DMS 273 treated with DMSO at 0.1 percent for 48 hours (cell line): ENCODE results near the gene F2.

Experiments used
- DNase-seq: peaks from one replicate; lab custom pipeline; 2025; lab: John Stamatoyannopoulos, UW

Gene F2

DNA sequence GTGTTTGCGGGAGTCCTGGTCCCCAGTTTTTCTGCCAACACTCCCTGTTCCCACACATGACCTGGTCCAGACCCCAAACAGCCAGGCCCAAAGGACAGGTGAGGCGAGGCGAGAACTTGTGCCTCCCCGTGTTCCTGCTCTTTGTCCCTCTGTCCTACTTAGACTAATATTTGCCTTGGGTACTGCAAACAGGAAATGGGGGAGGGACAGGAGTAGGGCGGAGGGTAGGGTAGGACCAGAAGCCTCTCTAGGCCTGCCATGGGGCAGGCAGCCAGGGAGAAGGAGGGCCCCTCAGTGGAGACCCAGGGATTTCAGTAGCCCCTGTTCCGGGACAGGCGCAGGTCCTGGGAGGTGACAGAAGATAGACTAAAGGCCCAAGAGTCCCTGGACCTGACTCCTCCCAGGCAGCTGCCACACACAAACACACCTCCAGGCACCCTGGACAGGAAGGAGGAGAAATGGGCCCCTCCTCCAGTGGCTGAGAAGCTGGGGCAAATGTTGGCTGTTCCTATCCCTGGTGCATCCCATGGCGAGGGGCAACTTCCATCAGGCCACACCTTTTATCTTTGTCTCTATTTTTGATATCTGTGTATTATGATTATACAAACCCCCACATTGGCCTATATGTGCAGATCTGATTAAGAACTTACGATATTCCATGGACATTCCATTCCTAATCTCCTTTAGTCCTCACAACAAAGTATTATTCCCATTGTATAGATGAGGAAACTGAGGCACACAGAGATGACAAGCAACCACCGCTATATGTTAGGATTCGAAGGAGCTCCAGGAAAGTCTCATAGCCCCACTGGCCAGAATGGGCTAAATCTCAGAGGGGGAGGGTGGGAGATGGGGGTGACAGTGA, 626 bp upstream of the F2 start:
- DNase-seq: no peak

DNA sequence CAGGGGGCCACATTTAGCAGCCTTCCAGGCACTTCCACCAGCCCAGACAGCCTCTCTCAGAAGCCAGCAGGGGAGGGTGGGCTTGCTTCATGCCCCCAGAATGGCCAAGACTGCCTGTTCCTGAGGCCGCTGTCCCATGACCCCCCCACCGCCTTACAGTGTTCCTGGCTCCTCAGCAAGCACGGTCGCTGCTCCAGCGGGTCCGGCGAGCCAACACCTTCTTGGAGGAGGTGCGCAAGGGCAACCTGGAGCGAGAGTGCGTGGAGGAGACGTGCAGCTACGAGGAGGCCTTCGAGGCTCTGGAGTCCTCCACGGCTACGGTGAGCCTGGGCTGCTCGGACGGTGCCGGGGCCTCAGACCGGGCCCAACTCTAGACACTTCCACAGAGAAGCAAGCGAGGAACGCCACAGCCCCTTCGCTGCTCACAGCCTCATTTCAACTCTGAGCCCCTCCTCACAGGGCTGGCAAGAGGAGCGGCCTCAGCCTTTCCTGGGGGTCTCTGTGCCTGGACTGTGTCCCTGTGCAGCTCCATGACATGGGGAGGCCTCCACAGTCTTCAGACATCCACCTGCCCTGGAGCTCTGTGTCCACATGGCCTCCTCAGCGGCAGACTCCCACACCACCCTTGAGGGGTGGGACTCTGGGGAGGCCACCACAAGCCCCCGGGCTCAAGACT, 668 bp downstream of the F2 start:
- DNase-seq: no peak

DNA sequence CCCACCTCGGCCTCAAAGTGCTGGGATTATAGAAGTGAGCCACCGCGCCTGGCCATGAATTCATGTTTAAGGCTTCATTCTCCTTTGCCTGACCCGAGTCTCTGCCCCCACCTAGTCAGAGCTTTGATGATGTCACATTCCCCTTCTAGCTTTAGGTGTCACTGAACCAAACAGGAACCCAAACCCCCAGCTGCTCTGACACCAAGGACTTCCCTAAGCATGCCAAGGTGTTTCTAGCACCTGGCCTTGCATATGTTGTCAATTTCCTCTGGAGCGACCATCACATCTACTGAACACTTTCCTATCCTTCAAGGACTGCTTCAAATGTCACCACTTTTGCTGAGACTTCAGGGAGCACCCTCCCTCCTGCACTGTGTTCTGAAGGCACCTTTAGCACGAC, 2.3 kb downstream of the F2 start:
- DNase-seq: no peak

DNA sequence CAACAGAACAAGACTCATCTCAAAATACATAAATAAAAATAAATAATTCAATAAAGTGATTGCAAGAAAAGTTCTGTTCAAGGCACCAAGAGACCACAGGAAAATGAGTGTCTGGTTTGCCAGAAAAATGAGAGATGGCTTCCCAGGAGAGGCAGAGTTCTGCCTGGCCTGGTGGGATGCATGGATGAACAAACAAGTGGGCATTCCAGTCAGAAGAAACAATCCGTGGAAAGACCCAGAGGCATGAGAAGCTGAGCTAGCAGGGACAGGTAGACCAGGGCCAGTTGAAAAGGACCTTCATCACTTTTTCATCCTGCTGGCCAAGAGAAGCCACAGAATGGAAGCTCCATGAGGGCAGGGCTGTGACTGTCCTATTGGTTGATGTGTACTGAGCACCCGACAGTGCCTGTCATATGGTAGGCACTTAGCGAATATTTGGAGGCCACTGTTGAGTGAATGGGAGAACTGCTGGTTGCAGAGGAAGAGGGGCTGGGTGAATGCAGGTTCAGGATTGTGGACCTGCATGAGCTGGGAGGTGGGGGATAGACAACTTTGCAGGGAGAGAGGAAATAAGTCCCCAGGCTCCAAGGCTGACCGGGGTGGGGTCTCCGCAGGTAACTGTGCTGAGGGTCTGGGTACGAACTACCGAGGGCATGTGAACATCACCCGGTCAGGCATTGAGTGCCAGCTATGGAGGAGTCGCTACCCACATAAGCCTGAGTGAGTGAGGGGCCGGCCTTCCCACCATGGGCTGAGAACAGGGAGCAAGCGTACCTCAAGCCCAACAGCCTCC, 3.7 kb downstream of the F2 start:
- no peak for DNase-seq

DNA sequence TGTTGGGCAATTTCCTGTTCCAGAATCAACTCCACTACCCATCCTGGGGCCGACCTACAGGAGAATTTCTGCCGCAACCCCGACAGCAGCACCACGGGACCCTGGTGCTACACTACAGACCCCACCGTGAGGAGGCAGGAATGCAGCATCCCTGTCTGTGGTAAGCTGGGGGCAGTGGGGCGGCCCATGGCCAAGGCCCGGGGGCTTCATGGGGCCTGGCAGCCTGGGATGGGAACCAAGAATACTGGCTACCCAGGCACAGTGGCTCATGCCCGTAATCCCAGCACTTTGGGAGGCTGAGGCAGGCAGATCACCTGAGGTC, 4.3 kb downstream of the F2 start:
- no peak for DNase-seq

DNA sequence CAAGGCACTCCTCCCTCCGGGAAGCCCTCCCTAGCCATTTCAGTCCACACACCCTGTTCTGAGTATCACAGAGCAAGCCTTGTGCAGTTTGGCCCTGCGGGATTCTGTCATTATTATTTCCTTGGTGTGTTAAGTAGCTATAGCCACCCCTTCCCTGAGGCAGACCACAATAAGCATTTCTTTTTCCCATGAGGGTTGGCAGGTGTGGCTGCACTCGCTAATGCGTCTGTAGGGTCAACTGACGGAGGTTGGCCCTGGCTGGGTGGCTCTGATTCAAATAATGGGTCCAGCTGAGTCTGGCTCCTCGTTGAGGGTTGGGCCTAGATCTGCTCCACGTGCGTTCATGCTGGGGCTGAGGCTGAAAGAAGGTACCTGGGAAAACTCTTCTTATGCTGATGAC, 5.1 kb downstream of the F2 start:
- DNase-seq: no peak

DNA sequence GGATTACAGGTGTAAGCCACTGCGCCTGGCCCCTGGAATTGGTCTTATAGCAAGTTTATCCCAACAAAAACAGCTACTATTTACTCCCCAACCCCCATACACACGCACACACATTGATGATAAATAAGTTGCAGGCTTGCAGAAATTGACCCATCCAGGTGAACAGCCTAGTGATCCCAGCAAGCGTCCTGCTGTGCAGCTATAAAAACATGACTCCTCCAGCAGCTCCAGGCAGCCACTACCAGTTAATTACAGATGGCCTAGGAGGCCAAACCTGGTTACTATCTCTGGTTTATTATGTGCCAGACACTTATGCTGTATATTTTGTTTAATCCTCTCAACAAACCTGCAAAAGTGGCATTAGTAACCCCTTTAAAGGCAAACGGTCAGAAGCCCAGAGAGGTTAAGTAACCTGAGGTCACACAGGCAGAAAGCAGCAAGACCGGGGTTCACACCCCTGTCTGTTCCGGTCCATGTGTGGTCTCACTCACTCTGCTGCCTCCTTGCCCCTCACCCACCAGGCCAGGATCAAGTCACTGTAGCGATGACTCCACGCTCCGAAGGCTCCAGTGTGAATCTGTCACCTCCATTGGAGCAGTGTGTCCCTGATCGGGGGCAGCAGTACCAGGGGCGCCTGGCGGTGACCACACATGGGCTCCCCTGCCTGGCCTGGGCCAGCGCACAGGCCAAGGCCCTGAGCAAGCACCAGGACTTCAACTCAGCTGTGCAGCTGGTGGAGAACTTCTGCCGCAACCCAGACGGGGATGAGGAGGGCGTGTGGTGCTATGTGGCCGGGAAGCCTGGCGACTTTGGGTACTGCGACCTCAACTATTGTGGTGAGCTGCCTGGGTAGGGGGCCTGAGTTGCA, 6.6 kb downstream of the F2 start:
- DNase-seq: no peak

DNA sequence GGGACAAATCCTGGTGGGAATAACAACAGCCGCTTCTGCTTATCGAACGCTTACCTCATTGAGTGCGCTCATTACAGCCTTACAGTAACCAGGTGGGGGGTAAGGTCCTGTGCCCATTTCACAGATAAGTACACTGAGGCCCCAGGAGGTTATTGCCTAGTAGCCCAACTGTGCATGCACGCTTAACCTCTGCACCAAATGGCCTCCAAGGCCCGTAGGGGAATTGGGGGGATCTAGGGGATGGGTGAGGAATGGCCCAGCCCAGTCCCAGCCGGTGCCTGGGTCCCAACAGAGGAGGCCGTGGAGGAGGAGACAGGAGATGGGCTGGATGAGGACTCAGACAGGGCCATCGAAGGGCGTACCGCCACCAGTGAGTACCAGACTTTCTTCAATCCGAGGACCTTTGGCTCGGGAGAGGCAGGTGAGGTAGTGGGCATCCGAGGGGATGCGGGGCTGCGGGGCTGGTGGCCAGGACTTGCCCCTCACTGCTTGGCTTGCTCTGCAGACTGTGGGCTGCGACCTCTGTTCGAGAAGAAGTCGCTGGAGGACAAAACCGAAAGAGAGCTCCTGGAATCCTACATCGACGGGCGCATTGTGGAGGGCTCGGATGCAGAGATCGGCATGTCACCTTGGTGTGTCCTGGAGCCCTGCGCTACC, 7.3 kb downstream of the F2 start:
- DNase-seq: no peak

DNA sequence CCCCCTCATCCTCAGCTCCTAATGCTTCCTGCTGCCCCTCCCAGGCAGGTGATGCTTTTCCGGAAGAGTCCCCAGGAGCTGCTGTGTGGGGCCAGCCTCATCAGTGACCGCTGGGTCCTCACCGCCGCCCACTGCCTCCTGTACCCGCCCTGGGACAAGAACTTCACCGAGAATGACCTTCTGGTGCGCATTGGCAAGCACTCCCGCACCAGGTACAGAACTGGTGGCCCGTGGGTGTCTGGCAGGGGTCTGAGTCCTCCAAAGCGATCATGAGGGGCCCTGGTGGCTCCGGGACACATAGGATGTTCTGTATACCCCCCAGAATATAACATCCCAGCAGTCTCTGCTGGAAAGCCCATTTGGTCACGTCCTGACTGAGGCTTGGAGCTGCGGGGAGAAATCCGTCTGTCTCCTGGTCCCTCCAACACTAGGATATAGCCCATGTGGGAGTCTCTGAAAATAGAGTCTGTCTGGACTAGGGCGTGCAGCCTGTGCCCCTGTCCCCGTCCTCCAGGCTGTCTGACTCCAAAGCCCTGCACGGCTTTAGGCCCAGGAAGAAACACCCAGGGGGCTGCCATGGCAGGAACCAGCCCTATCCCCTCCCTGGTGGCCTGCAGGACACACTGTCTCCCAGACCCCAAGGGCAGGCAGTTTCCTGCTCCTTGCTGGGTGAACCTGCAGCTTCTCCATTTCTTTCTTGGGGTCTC, 9.1 kb downstream of the F2 start:
- no peak for DNase-seq

DNA sequence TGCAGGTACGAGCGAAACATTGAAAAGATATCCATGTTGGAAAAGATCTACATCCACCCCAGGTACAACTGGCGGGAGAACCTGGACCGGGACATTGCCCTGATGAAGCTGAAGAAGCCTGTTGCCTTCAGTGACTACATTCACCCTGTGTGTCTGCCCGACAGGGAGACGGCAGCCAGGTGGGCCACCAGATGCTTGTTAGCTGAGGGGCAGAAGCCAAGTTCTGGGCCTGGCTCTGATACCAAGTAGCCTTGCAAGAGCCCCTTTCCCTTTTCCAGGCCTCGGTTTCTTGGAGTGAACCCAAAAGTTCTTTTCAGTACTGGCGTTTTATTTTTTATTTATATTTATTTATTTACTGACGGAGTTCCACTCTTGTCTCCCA, 9.6 kb downstream of the F2 start:
- no peak for DNase-seq

DNA sequence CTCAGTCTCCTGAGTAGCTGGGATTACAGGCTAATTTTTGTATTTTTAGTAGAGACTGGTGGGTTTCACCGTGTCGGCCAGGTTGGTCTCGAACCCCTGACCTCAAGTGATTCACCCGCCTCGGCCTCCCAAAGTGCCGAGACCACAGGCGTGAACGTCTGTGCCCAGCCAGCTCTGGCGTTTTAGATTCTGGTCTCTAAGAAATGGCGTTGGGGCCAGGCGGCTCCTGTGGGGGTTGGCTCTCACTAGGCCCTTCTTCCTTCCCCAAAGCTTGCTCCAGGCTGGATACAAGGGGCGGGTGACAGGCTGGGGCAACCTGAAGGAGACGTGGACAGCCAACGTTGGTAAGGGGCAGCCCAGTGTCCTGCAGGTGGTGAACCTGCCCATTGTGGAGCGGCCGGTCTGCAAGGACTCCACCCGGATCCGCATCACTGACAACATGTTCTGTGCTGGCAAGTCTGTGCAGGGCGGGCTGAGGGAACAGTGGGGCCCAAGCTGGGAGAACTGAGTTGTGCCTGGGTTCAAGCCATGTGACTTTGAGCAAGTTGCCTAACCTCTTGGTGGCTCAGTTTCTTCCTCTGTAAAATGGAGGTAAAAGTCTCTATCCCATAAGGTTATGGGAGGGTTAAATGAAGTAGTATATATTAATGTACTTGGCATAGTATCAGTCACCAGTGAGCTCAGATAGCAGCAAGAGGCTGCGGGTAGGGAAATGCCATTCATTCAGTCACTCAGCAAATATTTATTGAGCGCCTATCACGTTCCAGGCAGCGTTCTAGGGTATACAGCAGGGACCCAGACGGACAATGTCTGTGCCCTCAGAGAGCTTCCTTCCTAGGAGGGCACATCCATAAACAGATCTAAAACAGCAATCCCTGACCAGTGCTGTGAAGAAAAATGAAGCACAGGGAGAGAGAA, 10.4 kb downstream of the F2 start:
- DNase-seq: no peak

DNA sequence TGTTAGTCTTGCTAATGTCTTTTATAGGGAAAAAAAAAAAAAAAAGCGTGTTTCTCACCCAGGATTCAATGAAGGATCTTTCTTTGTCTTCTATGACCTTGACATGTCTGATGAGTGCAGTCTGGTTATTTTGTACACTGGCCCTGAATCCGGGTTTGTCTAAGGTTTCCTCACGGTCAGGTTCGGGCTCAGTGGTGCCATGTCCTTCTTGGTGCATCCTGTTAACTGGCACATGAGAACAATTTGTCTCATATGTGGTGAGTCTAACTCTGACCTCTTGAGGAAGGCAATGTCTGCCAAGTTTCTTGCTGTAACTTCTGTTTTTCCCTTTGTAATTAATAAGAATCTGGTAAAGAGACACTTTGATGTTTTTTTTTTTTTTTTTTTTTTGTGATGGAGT, 12.5 kb downstream of the F2 start:
- DNase-seq: no peak

DNA sequence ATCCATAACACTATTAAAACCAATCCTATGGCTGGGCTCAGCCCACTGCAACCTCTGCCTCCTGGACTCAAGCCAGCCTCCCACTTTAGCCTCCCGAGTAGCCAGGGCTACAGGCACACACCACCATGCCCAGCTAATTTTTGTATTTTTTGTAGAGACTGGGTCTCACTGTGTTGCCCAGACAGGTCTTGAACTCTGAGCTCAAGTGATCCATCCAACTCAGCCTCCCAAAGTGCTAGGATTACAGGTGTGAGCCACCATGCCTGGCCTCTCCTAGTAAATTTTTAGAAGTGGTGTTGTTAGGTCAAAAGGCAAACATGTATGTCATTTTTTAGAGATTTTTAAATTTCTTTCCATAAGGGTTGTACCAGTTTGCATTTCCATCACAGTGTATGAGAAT, 14.2 kb downstream of the F2 start:
- no peak for DNase-seq

DNA sequence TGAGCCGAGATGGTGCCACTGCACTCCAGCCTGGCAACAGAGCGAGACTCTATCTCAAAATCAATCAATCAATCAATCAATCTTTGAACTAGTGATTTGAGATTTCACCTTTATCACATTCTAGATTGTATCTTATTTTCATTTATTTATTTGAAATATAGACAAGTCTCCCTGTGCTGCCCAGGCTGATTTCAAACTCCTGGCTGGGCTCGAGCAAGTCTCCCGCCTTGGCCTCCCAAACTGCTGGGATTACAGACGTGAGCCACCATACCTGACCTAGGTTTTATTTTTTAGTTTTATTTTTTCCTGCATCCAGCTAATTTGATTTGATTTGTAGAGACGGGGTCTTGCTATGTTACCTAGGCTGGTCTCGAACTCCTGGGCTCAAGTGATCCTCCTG, 17.1 kb downstream of the F2 start:
- DNase-seq: no peak

DNA sequence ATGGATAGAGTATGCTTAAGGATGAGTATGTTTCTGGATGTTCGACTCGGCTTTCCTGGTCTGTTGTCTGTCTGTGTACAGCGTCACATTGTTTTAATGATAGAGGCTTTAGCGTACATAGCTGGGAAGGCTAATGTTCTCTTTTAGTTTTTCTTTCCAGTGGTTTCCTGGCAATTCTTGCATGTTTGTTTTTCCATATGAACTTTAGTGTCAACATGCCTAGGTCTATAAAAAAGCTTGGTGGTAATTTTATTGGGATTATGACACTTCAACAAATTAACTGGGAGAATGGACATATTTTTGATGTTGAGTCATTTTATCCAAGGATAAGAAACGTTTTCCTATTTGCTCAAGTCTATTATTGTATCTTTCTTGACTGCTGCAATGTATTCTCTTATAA, 17.6 kb downstream of the F2 start:
- no peak for DNase-seq

DNA sequence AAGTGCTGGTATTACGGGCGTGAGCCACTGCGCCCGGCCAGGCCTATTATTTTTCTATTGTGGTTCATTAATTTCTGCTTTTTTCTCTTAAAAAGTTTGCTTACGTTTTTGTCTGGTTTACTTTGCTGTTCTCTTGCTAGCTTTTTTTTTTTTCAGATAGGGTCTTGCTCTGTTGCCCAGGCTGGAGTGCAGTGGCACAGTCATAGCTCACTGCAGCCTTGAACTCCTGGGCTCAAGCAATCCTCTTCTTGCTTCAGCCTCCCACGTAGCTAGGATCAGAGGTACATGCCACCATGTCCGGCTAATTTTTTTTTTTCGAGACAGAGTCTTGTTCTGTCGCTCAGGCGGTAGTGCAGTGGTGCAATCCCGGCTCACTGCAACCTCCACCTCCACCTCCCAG, 18.7 kb downstream of the F2 start:
- DNase-seq: no peak

DNA sequence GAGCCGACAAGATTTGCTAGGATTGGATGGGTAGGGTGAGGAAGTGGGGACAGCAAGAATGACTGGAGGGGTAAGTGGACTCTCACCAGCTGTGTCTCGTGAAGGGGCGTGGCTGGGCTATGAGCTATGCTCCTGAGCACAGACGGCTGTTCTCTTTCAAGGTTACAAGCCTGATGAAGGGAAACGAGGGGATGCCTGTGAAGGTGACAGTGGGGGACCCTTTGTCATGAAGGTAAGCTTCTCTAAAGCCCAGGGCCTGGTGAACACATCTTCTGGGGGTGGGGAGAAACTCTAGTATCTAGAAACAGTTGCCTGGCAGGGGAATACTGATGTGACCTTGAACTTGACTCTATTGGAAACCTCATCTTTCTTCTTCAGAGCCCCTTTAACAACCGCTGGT, 19.9 kb downstream of the F2 start:
- DNase-seq: no peak

DNA sequence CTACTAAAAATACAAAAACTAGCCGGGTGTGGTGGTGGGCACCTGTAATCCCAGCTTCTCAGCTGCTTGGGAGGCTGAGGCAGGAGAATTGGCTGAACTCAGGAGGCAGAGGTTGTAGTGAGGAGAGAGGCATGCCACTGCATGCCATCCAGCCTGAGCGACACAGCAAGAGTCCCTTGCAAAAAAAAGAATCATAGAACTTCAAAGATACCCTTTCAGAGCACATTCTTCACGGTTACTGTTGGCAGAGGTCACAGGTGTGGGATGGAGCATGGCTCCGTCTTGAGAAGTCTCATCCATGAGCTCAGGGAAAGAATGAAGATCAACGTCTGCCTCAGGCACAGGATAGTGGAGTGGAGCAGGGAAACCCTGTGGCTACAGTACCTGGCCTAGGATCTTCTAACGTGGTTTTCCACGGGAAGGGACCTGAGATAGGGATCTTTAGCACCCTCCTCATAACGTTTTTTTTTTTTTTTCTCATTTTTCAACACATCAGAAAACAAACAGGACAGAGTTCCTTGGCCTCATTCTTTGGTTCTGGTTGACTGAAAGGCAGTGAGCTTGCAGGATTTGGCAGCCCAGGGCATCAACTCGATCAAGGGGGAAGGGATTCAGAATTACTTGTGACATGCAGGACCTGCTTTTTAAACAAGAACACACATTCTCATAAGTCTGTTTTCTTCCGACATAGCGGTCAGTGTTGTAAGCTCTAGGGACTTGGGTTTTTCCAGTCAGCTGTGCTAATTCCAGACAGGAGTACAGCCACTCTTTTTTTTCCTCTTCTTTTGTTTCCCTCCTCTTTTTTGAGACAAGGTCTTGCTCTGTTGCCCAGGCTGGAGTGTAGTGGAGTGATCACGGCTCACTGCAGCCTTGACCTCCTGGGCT, 22.8 kb downstream of the F2 start:
- no peak for DNase-seq

DNA sequence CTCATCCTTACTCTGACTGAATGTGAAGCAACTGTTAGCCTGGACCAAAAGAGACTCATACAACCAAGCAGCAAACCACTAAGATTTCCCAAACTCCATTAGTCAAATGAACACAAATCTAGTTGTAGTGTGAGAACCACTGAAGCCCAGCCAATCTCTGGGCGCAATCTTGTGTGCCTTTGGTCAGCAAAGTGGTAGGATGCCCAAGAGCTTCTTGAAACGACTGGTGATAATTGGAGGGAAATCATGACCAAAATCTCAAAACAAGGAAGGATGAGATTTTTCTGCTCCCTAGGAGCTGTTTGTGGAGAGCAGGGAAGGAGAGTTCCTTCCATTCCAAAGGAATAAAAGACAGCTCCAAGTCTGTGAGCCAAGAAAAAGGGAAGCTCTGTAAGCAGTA, 24.0 kb downstream of the F2 start:
- no peak for DNase-seq
